GM18511 (cell line): ENCODE data around the gene NTMT1.
A peak's percentile ranks its signal among the peaks of the same experiment; 100 is the strongest.

Source experiments
- ATAC-seq: cut with Tn5 transposase; IDR thresholded peaks from one replicate; pipeline ENCODE4 v1.9.1; 2021; ENCODE audit warnings: mild to moderate bottlenecking, moderate library complexity; ENCODE audit not compliant: unreplicated experiment

The NTMT1 gene

DNA sequence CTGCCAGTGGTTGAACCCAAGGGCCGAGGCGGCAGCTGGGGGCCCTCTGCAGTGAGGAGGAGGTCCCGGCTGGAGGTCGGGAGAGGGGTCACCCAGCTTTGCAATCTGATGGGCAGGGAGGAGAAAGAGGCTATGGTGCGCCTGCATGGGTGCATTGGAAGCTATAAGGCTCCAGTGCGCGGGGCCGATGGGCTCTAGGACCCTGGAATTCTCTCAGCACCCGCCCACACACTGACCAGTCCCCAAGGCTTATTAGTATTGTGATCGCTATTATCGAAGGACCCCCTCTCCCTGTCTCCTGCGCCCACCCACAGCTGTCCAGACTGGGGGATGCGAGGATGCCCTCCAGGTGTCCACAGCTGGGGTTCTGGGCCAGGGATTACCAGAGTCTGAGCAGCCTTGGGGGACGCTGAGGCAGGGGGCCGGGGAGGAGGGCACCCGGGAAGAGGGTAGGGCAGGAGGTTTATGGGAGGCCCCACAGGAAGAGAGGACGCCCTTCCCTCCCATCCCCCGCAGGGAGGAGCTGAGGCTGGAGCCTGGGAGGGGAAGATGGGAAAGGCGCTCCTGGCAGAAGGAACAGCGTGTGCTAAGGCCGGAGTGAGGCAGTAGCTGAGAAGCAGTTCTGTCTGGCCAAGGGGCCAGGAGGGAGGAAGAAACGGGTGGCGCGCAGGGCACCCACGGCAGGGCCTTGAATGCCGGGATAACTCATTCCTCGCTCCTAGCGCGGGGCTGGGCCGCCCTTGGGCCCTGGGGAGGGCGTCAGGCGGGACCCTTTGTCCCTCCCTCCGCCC, 29.2 kb upstream of the NTMT1 start:
- ATAC-seq: no peak

DNA sequence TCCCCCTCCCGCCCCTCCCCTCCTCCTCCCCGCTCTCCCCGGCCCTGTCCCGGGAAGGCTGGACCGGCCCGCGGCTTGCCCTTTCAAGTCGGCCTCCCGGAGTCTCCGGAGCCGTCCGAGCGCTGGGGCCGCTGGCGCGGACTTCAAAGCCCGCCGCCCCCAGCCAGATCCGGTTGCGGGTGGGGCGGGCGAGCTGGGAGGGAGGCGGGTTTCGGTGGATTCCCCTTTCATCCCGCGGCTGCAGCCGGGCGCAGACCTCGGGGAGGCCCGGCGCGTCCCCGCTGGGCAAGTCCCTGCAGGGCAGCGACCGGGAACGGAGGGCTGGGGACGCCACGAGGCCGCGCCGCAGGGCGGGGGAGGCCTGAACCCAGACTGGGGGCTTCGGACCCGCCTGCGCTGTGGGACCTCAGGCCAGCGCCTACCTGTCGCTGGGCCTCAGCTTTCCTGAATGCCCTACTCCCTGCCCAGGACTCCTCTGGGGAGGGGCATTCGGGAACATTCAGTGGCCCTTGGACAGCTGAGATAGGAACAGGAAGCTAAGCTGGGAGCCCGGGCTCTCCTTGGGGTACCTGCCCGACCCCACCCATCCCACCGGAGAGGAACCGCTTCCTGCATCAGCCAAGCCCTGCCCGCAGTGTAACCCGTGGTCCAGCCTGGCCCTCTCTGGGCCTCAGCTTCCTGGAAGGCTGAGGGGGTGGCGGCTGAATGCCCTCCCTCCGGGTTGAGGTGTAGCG, 28.4 kb upstream of the NTMT1 start:
- ATAC-seq: peak; percentile 48

GRCh38 chr9:129598089-129598596, 27.8 kb upstream of the NTMT1 start:
- ATAC-seq: no peak

GRCh38 chr9:129601082-129601674, 24.8 kb upstream of the NTMT1 start:
- ATAC-seq: no peak

DNA sequence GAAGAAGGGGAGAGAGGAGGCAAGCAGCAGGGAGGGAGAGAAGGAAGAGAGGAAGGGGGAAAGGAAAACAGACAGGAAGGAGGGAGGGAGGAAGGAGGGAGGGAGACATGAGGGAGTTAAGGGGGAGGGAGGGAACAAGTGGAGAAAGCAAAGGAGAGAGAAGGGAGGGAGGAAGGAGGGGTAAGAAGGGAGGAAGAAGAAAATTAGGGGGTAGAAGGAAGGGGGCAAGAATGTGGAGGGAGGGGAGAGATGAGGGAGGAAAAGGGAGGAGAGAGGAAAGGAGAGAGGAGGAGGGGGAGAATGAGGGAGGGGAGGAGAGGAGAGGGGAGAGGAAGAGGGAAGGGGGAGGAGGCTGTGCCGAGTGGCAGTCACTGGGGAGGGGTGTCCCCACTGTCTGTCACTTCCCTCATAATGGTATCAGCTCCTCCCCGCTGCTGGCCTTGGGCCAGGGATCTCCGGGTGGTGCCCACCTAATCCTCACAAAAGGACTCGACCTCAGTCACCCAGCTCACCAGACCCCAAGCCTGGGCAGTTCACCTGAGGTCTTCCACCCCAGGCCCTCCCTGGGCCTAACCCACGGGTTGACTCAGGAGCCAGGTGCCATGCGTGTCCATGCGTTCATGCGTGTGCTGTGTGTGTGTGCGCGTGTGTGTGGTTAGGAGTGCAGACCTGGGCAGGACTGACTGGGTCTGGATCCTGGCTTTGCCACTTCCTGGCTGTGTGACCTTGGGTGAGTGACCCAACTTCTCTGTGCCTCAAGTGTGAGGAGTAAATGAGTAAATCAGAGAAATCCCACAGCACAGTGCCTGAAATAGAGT, 23.2 kb upstream of the NTMT1 start:
- ATAC-seq: no peak

GRCh38 chr9:129604056-129604765, 21.8 kb upstream of the NTMT1 start:
- ATAC-seq: no peak

DNA sequence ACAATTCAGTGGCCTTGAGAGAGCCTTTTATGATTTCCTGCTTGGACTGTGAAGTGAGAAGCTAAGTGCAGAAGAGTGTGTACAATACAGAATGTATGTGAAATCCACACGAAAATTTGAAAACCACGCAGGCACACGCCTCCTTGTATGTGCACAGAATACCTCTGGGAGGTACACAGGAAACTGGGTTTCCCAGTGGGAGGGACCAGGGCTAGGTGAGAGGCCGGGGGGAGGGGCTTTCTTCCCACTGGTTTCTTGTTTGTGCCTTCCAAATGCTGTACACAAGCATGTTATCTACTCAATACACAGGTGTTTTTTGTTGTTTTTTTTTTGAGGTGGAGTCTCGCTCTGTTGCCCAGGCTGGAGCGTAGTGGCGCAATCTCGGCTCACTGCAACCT, 21.2 kb upstream of the NTMT1 start:
- ATAC-seq: no peak

DNA sequence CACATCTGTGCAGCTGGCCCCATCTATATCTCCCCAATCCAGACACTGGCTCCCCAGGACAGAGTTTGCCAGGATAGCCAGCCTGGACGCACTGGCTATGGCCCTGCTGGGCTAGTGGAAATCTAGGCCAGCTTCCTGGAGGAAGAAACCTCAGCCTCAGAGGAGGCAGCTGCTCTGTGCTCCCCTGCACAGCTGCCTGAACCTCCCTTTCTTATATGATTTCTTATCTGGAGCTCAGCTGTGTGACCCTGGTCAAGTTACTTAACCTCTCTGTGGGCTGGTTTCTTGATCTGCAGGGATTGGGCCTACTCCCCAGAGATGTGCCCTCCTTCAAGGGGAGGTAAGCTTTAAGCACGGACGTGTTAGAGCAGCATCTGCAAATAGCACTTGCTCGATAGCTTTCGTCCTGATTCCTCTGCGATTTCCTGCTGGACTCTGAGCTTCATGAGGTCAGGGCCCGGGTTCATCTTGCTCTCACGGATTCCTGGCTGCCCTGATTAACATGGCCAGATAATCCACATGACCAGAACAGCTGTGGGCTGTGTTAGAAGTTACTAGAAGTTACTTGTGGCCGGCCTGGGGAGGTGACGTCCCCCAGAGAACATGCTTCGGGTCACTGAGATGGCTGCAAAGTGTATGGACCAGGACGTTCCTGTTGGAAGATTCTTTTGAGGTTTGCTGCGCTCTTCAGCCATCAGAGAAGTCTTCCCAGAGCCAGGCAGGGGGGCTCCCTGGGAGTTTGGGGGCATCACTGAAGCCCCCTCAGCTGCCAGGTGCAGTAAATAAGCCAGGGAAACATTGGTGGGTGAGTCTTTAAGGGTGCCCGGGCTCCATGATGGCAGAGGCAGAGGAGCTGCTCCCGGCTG, 19.6 kb upstream of the NTMT1 start:
- ATAC-seq: no peak

DNA sequence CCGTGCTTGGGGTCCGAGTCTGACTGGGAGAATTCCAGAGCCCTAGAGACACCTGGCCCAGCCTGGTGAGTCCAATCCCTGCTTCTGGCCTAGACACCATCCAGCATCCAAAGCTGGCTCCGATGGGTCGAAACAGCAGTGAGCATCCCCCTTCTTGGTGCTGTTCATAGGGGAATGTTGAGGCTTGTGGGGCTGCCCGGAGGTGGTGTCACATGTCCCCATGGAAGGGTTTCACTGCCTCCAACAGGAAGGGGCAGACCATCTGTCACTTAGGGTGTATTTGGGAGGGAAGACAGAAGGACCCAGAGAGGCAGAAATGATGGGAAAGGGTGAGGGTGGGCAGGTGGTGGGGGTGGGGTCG, 19.0 kb upstream of the NTMT1 start:
- no peak for ATAC-seq

- no peak for ATAC-seq
Measured at GRCh38 chr9:129608561-129609481, 17.1 kb upstream of the NTMT1 start.

- ATAC-seq: no peak
Measured at GRCh38 chr9:129609486-129610212, 16.3 kb upstream of the NTMT1 start.

DNA sequence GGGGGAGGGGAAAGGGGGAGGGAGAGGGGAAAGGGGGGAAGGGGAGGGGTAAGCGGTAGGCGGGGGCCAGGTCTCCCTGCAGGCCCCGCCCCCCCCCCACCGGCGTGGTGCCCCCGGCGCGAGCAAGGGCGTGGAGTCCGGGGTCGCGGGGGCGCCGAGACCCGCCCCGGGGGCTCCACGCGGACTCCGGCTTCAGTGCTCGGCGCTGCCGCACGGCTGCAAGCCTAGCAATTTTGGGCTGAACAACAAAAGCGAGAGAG, 15.8 kb upstream of the NTMT1 start:
- no peak for ATAC-seq

DNA sequence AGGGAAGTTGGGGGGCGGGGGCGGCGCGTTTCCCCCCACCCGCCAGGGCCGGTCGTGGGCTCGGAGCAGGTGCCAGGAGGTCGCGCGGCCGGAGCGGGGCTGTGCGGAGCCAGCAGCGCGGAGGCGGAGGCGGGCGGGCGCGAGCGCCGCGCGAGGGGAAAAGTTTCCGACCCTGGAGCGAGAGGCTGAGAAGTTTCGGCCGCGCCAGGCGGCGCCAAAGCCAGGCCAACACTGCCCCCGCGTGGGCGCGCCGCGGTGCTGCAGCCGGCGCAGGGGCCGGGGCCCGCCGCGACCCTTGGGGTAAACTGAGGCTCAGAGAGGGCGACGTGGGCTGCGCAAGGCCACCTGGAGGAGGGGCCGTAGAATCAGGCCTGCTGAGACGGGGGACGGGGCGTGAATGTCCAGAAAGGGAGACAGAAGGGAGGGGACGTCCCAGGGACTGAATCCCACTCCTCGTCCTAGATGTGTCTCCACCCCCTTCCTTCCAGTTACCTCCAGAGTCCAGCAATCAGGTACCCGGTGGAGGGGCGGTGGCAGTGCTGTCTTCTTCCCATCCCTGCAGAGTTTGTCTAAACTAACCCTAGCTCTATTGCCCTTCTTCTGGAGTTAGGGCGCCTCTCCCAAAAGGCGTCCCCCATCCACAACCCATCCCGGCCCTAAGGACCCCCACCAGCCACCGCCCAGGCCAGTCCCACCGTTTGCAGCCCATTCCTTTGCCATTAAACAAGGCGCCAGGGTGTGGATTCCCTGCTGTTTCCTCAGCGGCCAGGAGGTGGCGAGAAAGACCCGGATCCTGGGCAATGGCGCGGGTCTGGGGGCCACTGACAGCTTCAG, 15.3 kb upstream of the NTMT1 start:
- peak; percentile 65 for ATAC-seq

- ATAC-seq: no peak
Measured at GRCh38 chr9:129611307-129611800, 14.6 kb upstream of the NTMT1 start.

DNA sequence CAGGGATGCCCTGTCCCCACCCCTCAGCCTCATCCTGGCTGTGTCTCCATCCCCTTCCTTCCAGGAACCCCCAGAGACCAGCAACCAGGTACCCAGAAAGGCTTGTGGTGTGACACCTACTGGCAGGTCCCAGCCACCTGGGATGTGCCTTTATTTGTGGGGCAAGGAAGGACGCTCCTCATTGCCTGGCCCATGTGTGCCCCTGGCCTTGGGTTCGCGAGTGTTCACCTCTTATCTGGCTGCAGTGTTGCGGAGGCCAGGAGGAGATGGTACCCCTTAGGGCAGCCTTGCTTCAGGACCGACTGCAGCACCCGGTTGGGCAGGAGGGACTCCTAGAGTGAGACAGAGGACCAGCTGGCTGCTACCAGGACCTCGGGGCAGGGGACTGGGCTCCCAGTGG, 13.8 kb upstream of the NTMT1 start:
- ATAC-seq: no peak

DNA sequence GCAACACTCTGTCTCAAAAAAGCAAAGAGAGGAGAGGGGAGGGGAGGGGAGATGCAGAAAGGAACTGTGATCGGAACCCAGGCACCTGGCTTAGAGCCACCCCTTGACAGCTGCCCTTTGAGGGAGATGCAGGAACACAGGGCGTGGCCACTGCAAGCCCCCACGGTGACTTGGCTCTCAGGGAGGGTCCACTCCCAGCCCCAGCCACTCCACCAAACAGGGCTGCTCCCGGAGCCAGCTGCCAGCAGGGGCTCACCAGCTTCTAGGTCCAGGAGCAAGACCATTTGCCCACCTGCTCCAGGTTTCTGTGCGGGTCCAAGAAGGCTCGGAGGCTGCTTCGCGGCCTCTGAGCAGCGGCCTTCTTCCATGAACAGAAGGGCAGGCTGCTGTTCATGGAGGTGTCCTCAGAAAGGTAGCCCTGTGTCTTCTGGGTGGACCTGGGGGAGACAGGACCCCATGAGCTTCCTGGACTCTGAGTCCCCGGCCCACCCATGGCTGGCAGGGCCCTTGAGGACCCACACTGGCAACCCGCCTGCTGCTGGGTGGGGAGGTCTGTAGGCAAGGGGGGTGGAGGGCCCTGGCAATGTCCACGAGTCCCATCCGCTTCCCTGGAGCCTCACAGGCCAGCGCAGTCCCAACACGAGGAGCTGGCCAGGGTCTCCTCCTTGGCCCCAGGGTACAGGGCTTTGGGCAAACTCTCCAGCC, 13.0 kb upstream of the NTMT1 start:
- no peak for ATAC-seq
